OCI-LY3 (cell line): Measurements from ENCODE around the gene POLR1G.

Experiments used
- H2AFZ ChIP-seq: fragments of 200-600, 300-600 bp; shearing (Covaris generic); 2 replicates; pipeline ENCODE4 v1.6.0; 2014; ENCODE audit warnings: antibody characterized with exemption, low read depth, low read length
- H3K27ac ChIP-seq: fragments of 200-600, 300-600 bp; sonication (generic); 2 replicates; pipeline ENCODE4 v1.5.1; 2014; ENCODE audit warnings: mild to moderate bottlenecking, low read length, moderate library complexity, mixed read lengths
- H3K27me3 ChIP-seq: fragments of 200-600, 300-600 bp; sonication (generic); 2 replicates; pipeline ENCODE4 v1.6.1; 2014; ENCODE audit warnings: low read depth, low read length, mixed read lengths
- H3K36me3 ChIP-seq: fragments of 200-600, 300-600 bp; sonication (generic); replicated peaks from 2 replicates; pipeline ENCODE3; 2014; ENCODE audit warnings: low read depth, low read length, mixed read lengths
- H3K4me1 ChIP-seq: fragments of 300-600, 200-600 bp; sonication (generic); 2 replicates; pipeline ENCODE4 v1.6.1; 2014; ENCODE audit warnings: low read length, mixed read lengths
- H3K4me2 ChIP-seq: fragments of 200-600, 300-600 bp; sonication (generic); 2 replicates; pipeline ENCODE4 v1.6.1; 2014; ENCODE audit warnings: low read length, mixed read lengths
- H3K4me3 ChIP-seq: fragments of 300-600, 200-600 bp; sonication (generic); 2 replicates; pipeline ENCODE4 v1.5.1; 2014; ENCODE audit warnings: antibody characterized with exemption, mild to moderate bottlenecking, low read length, moderate library complexity
- H3K79me2 ChIP-seq: fragments of 300-600, 200-600 bp; shearing (Covaris generic); 2 replicates; pipeline ENCODE4 v1.6.1; 2014; ENCODE audit warnings: mild to moderate bottlenecking, low read length, mixed read lengths
- H3K9ac ChIP-seq: fragments of 300-600, 200-600 bp; shearing (Covaris generic); 2 replicates; pipeline ENCODE4 v1.6.0; 2014; ENCODE audit warnings: mild to moderate bottlenecking, low read length, moderate library complexity
- H3K9me3 ChIP-seq: fragments of 200-600, 300-600 bp; shearing (Covaris generic); 2 replicates; pipeline ENCODE4 v1.6.1; 2014; ENCODE audit warnings: low read length, mixed read lengths; ENCODE audit not compliant: insufficient read depth
- H4K20me1 ChIP-seq: fragments of 200-600, 300-600 bp; sonication (generic); 2 replicates; pipeline ENCODE4 v1.6.1; 2016; ENCODE audit warnings: low read length, mixed read lengths; ENCODE audit not compliant: insufficient read depth
- CTCF ChIP-seq: fragments of 200-600, 300-600 bp; sonication (generic); IDR thresholded peaks from 2 replicates; pipeline ENCODE4 v1.5.1; 2014; ENCODE audit warnings: antibody characterized with exemption, low read length, low read depth
- EZH2phosphoT487 ChIP-seq: fragments of 200-600 bp; shearing (Covaris generic); IDR thresholded peaks from 2 replicates; pipeline ENCODE4 v1.6.1; 2018; ENCODE audit warnings: antibody characterized with exemption, mixed run types, low read depth

POLR1G gene

DNA sequence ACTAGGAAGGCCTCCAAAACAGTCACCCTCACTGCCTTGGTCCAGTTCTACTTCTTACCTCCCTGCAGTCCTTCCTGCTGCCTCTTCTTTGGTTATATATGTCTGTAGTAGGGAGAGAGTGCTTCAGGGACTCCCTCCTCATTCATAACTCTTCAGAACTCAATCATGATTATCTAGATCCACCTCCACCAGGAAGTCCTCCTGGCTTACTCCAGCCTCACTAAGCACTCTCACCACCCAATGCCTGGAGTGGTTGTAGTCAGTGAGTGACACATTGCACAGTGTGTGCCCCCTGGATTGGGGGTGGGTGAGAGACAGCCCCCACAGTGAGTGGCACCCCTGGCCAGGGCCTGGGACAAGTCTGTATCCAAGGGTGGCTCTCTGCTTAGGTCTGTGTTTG lies 51.3 kb downstream of the POLR1G start:
- no peak overlapping the region for H3K4me3 ChIP-seq
- no peaks in the 10 kb centered on the region for H4K20me1 ChIP-seq
- H2AFZ ChIP-seq: no peak overlapping the region
- H3K27me3 ChIP-seq: peaks cover 11% of the 10 kb centered on the region
- no peak overlapping the region for H3K4me2 ChIP-seq
- no peaks in the 10 kb centered on the region for H3K9me3 ChIP-seq
- no peak overlapping the region for H3K9ac ChIP-seq
- no peaks in the 10 kb centered on the region for H3K36me3 ChIP-seq
- no peak overlapping the region for H3K27ac ChIP-seq
- no peak for TF ChIP-seq EZH2phosphoT487
- no peak for TF ChIP-seq CTCF
- peaks cover 28% of the 10 kb centered on the region for H3K4me1 ChIP-seq
- H3K79me2 ChIP-seq: no peaks in the 10 kb centered on the region
